Lower lobe of right lung (tissue), 2 donors: ENCODE measurements around the gene PPP1R12A. TPM values are rescaled to one million over a fixed set of nuclear protein-coding genes. Genes with fewer than 3 reads are reported as not detected.
"Not testable (repeated sequence)": the region's sequence is repeated elsewhere in the genome, so short reads cannot be mapped to it uniquely, and the experiment has no call there.

Experiments
- ATAC-seq, 2 donors: fragments of 200-7000 bp; cut with Tn5 transposase; one replicate each; pipeline ENCODE4 v1.9.1; 2020 to 2022; ENCODE audit warnings: mild to moderate bottlenecking in 2 of 2, moderate library complexity in 2 of 2
- DNase-seq: peaks from one replicate; pipeline ENCODE4 v3.0.0-alpha.2; 2020
- H3K27ac ChIP-seq: fragments of 200-600 bp; one replicate; pipeline ENCODE4 v1.8.0; 2022
- H3K27me3 ChIP-seq: fragments of 200-600 bp; one replicate; pipeline ENCODE4 v1.8.0; 2022; ENCODE audit warnings: low read depth
- H3K36me3 ChIP-seq: fragments of 200-600 bp; one replicate; pipeline ENCODE4 v1.8.0; 2022; ENCODE audit warnings: mild to moderate bottlenecking
- H3K4me1 ChIP-seq: fragments of 200-600 bp; one replicate; pipeline ENCODE4 v1.8.0; 2022
- H3K4me3 ChIP-seq: fragments of 200-600 bp; one replicate; pipeline ENCODE4 v1.8.0; 2022; ENCODE audit warnings: mild to moderate bottlenecking
- H3K9me3 ChIP-seq: fragments of 200-600 bp; one replicate; pipeline ENCODE4 v1.8.0; 2022
- CTCF ChIP-seq: fragments of 200-600 bp; IDR thresholded peaks from one replicate; pipeline ENCODE4 v1.8.0; 2022; ENCODE audit warnings: antibody characterized with exemption, mild to moderate bottlenecking
- intact Hi-C: fragments of 100-400 bp; cut with DNase I; formaldehyde crosslinking; loops from one replicate; pipeline ENCODE4 v1.11.0; 2022
- long read RNA-seq: library from polyadenylated mRNA; unstranded; transcript quantifications from one replicate; pipeline ENCODE4 v2.0.0, GENCODE V29; 2021
- total RNA-seq: library from RNA; stranded (reverse); fragmentation: NEBNext Ultra II Directional; extraction: Animal tissue kit (Norgen Biotek cat#: 25700); gene quantifications from one replicate; pipeline ENCODE4 v1.2.1, GENCODE V29; 2021
- donor health status: DM: no; HTN: yes; CAD: no; lungs with severe emphysema.

The PPP1R12A gene
- 84.1 TPM for total RNA-seq
- long read RNA-seq, transcript PPP1R12A-208 (15 exons, 2,275 nt): major isoform, 29 of 172 reads
- long read RNA-seq, partial matches to known transcripts: 114 of 172 reads
- long read RNA-seq, other reads (novel, unspliced or antisense): 25 of 172 reads

- DNase-seq (peak; percentile 98), ATAC-seq (peak; percentile 97 to 98)
- no peaks in the 10 kb centered on the region for H3K36me3 ChIP-seq
- intact Hi-C loops: no loop called here
- H3K4me3 ChIP-seq: peak within 1 kb of the TSS; percentile 91
- TF ChIP-seq CTCF: no peak
- H3K27ac ChIP-seq: peak within 1 kb of the TSS; percentile 98
- H3K9me3 ChIP-seq: no peaks in the 10 kb centered on the region
- no peaks in the 10 kb centered on the region for H3K27me3 ChIP-seq
- H3K4me1 ChIP-seq: peaks cover 42% of the 10 kb centered on the region
Measured at GRCh38 chr12:79935021-79935623, at the start of gene PPP1R12A. TSS of gene PPP1R12A (minus strand) at chr12:79935097. CDS start at chr12:79934931, 166 bp downstream.

- H3K36me3 ChIP-seq: no peaks in the 10 kb centered on the region
- ATAC-seq (no peak), DNase-seq (no peak)
- H3K9me3 ChIP-seq: no peaks in the 10 kb centered on the region
- TF ChIP-seq CTCF: no peak
- H3K4me3 ChIP-seq: no peak overlapping the region
- H3K27me3 ChIP-seq: no peaks in the 10 kb centered on the region
- no peak overlapping the region for H3K27ac ChIP-seq
- H3K4me1 ChIP-seq: no peaks in the 10 kb centered on the region
- intact Hi-C loops: no loop called here
Measured at GRCh38 chr12:79983986-79984620, 49.2 kb upstream of the PPP1R12A start.

- Histone ChIP-seq H3K9me3 (no peaks in the 10 kb centered on the region), H3K27ac (no peak overlapping the region), H3K27me3 (no peaks in the 10 kb centered on the region), H3K4me3 (no peak overlapping the region), H3K4me1 (no peaks in the 10 kb centered on the region), H3K36me3 (no peaks in the 10 kb centered on the region)
- DNase-seq (no peak), ATAC-seq (no peak)
- intact Hi-C loops: no loop called here
- no peak for TF ChIP-seq CTCF
Measured at GRCh38 chr12:79983492-79983891, 48.6 kb upstream of the PPP1R12A start.

GRCh38 chr12:79982086-79983062 lies 47.5 kb upstream of the PPP1R12A start:
- Histone ChIP-seq H3K27ac (no peak overlapping the region), H3K4me1 (no peaks in the 10 kb centered on the region), H3K9me3 (no peaks in the 10 kb centered on the region), H3K36me3 (no peaks in the 10 kb centered on the region), H3K4me3 (no peak overlapping the region), H3K27me3 (no peaks in the 10 kb centered on the region)
- intact Hi-C loops: no loop called here
- no peak for TF ChIP-seq CTCF
- DNase-seq (no peak), ATAC-seq (no peak)

GRCh38 chr12:79978692-79979091 lies 43.8 kb upstream of the PPP1R12A start:
- DNase-seq: no peak
- TF ChIP-seq CTCF: no peak
- no peaks in the 10 kb centered on the region for H3K27me3 ChIP-seq
- intact Hi-C loops: no loop called here
- H3K4me1 ChIP-seq: no peaks in the 10 kb centered on the region
- no peak overlapping the region for H3K27ac ChIP-seq
- no peaks in the 10 kb centered on the region for H3K9me3 ChIP-seq
- H3K4me3 ChIP-seq: no peak overlapping the region
- no peaks in the 10 kb centered on the region for H3K36me3 ChIP-seq
- ATAC-seq: no peak

- ATAC-seq, H3K4me3 ChIP-seq, H3K9me3 ChIP-seq, H3K27ac ChIP-seq, intact Hi-C loops, H3K36me3 ChIP-seq, DNase-seq, H3K4me1 ChIP-seq, H3K27me3 ChIP-seq: not testable (repeated sequence)
Measured at GRCh38 chr12:79977856-79978460, 43.1 kb upstream of the PPP1R12A start.
